HepG2 (cell line): ENCODE data around the gene SMAD2. TPM values are rescaled to one million over a fixed set of nuclear protein-coding genes. Genes with fewer than 3 reads are reported as not detected.

Source experiments
- ARNT2 ChIP-seq: sonication (generic); formaldehyde crosslinking; IDR thresholded peaks from 2 replicates; pipeline ENCODE4 v1.8.0; 2022; ENCODE audit warnings: mild to moderate bottlenecking, low read depth, missing genetic modification reagents, moderate library complexity
- ESRRA ChIP-seq: sonication (generic); formaldehyde crosslinking; IDR thresholded peaks from 2 replicates; pipeline ENCODE4 v1.5.1; 2020; ENCODE audit warnings: mild to moderate bottlenecking, low read depth, missing genetic modification reagents
- KDM3A ChIP-seq: IDR thresholded peaks from 2 replicates; pipeline ENCODE4 v1.6.1; 2018; ENCODE audit warnings: low read depth, missing compliant biosample characterization
- KDM4B ChIP-seq: sonication (generic); formaldehyde crosslinking; IDR thresholded peaks from 2 replicates; pipeline ENCODE4 v1.4.0; 2020; ENCODE audit warnings: missing genetic modification reagents
- KLF6 ChIP-seq: IDR thresholded peaks from 2 replicates; pipeline ENCODE4 v1.8.0; 2016; ENCODE audit warnings: missing biosample characterization, missing genetic modification reagents
- MAF1 ChIP-seq: sonication (generic); formaldehyde crosslinking; IDR thresholded peaks from 2 replicates; pipeline ENCODE4 v1.5.0; 2020; ENCODE audit warnings: missing genetic modification reagents, borderline replicate concordance
- PAWR ChIP-seq: sonication (generic); formaldehyde crosslinking; IDR thresholded peaks from 2 replicates; pipeline ENCODE4 v1.4.0; 2020; ENCODE audit warnings: missing genetic modification reagents, mild to moderate bottlenecking, borderline replicate concordance
- RXRA ChIP-seq: sonication (generic); formaldehyde crosslinking; IDR thresholded peaks from 2 replicates; pipeline ENCODE4 v1.5.1; 2020; ENCODE audit warnings: missing genetic modification reagents
- TAF1 ChIP-seq: sonication (generic); formaldehyde crosslinking; IDR thresholded peaks from 2 replicates; pipeline ENCODE4 v1.4.0; 2020; ENCODE audit warnings: missing genetic modification reagents
- ZBTB38 ChIP-seq: sonication (generic); formaldehyde crosslinking; IDR thresholded peaks from 2 replicates; pipeline ENCODE4 v1.5.1; 2020; ENCODE audit warnings: mild to moderate bottlenecking, missing genetic modification reagents
- ZMAT3 ChIP-seq: sonication (generic); formaldehyde crosslinking; conservative IDR thresholded peaks from 2 replicates; pipeline ENCODE4 v1.7.0; 2021; ENCODE audit warnings: missing genetic modification reagents
- ZMYM4 ChIP-seq: sonication (generic); formaldehyde crosslinking; IDR thresholded peaks from 2 replicates; pipeline ENCODE4 v1.8.1; 2023; ENCODE audit warnings: mild to moderate bottlenecking, missing genetic modification reagents
- ZNF605 ChIP-seq: sonication (generic); formaldehyde crosslinking; IDR thresholded peaks from 2 replicates; pipeline ENCODE4 v1.8.0; 2022; ENCODE audit warnings: mild to moderate bottlenecking, missing genetic modification reagents
- polyA plus RNA-seq, 8 experiments: library from polyadenylated mRNA; depleted of rRNA in 3 of 8; stranded (reverse) in 7 of 8; unstranded in 1 of 8; fragments of >200 nt; fragmentation: Illumina TruSeq in 4 of 8; extraction: Trizol in 4 of 8; gene quantifications; 2 replicates each; pipeline versions ENCODE4 v1.2.1 to v1.2.3, GENCODE V29; 2011 to 2016; ENCODE audit warnings: low read depth in 4 of 8, missing spikeins in 1 of 8, mixed read lengths in 1 of 8; ENCODE audit not compliant: insufficient read depth in 1 of 8
- total RNA-seq, 5 experiments: library from RNA; depleted of rRNA; stranded (reverse); fragments of >200 nt; fragmentation: Illumina TruSeq; extraction: Trizol; gene quantifications; 2 replicates each; pipeline ENCODE4 v1.2.3, GENCODE V29; 2016; ENCODE audit warnings: low read depth in 1 of 5
- TF ChIP-seq, protein P1 (sequence below): sonication (generic); formaldehyde crosslinking; IDR thresholded peaks from 2 replicates; pipeline ENCODE4 v1.4.0; 2020; ENCODE audit warnings: missing genetic modification reagents, mild to moderate bottlenecking, borderline replicate concordance
- TF ChIP-seq, protein P2 (sequence below): IDR thresholded peaks from 2 replicates; pipeline ENCODE4 v1.6.1; 2012; ENCODE audit warnings: inconsistent platforms
- TF ChIP-seq, protein P3 (sequence below), 2 experiments: IDR thresholded peaks; 2 replicates each; pipeline ENCODE4 v1.6.1; 2011 to 2012; ENCODE audit warnings: low read length in 2 of 2, borderline replicate concordance in 1 of 2, low read depth in 1 of 2, mild to moderate bottlenecking in 1 of 2, moderate library complexity in 1 of 2
- TF ChIP-seq, protein P4 (sequence below): sonication (generic); formaldehyde crosslinking; IDR thresholded peaks from 2 replicates; pipeline ENCODE4 v1.5.0; 2020; ENCODE audit warnings: missing genetic modification reagents
- TF ChIP-seq, protein P5 (sequence below): sonication (generic); formaldehyde crosslinking; IDR thresholded peaks from 2 replicates; pipeline ENCODE4 v1.5.1; 2020; ENCODE audit warnings: mild to moderate bottlenecking, missing genetic modification reagents, moderate library complexity

SMAD2 gene
- total and polyA plus RNA-seq, 2 of the 13 experiments (the other 11 are each of a cell fraction or from before 2014, with no cell fraction given), result 40.2 to 96.2 TPM

DNA sequence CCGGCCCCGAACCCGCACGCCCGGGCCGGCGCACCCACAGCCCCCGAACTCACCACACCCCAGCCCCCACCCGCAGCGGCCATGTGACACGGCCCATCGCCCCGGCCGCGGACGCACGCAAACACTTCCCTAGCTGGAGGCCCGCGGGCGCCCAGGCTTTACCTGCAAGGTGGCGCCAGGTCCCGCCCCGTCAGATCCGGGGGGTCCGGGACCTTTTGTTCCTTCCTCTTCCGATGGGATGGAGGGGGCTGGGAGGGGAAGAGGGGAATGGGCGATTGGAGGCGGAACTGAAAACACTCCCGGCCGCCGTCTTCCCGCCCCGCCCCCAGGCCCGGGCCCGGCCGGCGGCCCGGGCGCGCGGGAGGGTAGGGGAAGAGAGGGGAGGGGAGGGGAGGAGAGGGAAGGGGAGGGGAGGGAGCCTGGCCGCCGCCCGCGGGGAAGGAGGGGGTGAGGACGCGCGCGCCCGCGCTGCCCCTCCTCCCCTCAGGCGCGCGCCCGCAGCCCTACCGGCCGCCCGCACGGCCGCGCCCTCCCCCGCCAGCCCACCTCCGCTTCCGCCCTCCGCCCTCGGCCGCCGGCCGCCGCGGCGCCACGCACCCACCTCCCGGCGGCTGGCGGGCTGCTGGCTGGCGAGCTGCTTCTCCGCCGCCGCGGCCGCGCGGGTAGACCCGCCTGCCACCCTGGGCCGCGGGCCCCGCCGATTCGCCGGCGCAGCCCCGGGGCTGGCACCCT lies at the start of gene SMAD2 (continued):
- peak; percentile 75; the same call in 1 of the 2 replicates for TF ChIP-seq ZMAT3 (CRISPR knock-in tag)
- TF ChIP-seq TAF1 (CRISPR knock-in tag), result peak; percentile 32
- 0 out of 2 replicates have a peak, but pooled peaks have one; percentile 25 for TF ChIP-seq KDM3A (CRISPR knock-in tag)
- no peak for TF ChIP-seq ESRRA (CRISPR knock-in tag)
- TF ChIP-seq ARNT2 (CRISPR knock-in tag), result 0 out of 2 replicates have a peak, but pooled peaks have one; percentile 36
- TF ChIP-seq, protein P1, sequence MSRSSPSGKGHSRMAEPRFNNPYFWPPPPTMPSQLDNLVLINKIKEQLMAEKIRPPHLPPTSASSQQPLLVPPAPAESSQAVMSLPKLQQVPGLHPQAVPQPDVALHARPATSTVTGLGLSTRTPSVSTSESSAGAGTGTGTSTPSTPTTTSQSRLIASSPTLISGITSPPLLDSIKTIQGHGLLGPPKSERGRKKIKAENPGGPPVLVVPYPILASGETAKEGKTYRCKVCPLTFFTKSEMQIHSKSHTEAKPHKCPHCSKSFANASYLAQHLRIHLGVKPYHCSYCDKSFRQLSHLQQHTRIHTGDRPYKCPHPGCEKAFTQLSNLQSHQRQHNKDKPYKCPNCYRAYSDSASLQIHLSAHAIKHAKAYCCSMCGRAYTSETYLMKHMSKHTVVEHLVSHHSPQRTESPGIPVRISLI (CRISPR knock-in tag), result peak; percentile 41; the same call in 1 of the 2 replicates
- peak; percentile 48; the same call in 1 of the 2 replicates for TF ChIP-seq ZBTB38
- TF ChIP-seq, protein P2, sequence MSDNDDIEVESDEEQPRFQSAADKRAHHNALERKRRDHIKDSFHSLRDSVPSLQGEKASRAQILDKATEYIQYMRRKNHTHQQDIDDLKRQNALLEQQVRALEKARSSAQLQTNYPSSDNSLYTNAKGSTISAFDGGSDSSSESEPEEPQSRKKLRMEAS, result peak; percentile 62; the same call in 1 of the 2 replicates
- TF ChIP-seq PAWR (CRISPR knock-in tag), result no peak
- TF ChIP-seq RXRA (CRISPR knock-in tag), result 0 out of 2 replicates have a peak, but pooled peaks have one; percentile 18
- TF ChIP-seq, protein P3, sequence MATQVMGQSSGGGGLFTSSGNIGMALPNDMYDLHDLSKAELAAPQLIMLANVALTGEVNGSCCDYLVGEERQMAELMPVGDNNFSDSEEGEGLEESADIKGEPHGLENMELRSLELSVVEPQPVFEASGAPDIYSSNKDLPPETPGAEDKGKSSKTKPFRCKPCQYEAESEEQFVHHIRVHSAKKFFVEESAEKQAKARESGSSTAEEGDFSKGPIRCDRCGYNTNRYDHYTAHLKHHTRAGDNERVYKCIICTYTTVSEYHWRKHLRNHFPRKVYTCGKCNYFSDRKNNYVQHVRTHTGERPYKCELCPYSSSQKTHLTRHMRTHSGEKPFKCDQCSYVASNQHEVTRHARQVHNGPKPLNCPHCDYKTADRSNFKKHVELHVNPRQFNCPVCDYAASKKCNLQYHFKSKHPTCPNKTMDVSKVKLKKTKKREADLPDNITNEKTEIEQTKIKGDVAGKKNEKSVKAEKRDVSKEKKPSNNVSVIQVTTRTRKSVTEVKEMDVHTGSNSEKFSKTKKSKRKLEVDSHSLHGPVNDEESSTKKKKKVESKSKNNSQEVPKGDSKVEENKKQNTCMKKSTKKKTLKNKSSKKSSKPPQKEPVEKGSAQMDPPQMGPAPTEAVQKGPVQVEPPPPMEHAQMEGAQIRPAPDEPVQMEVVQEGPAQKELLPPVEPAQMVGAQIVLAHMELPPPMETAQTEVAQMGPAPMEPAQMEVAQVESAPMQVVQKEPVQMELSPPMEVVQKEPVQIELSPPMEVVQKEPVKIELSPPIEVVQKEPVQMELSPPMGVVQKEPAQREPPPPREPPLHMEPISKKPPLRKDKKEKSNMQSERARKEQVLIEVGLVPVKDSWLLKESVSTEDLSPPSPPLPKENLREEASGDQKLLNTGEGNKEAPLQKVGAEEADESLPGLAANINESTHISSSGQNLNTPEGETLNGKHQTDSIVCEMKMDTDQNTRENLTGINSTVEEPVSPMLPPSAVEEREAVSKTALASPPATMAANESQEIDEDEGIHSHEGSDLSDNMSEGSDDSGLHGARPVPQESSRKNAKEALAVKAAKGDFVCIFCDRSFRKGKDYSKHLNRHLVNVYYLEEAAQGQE (IDR thresholded peaks at IDR 0.05; ENCODE audit: borderline replicate concordance in 1 of 2, low read depth in 1 of 2, low read length in 2 of 2), result peak in 1 of 2 experiments; percentile 15; a peak in 1 of 4 replicates
- TF ChIP-seq, protein P4, sequence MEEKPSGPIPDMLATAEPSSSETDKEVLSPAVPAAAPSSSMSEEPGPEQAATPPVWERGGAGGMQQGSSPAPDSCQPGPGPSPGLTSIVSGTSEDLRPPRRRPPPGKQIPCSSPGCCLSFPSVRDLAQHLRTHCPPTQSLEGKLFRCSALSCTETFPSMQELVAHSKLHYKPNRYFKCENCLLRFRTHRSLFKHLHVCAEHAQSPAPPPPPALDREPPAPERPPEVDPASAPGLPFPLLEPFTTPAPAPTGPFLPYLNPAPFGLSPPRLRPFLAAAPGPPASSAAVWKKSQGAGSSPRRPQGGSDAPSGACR (CRISPR knock-in tag), result peak; percentile 36; the same call in 1 of the 2 replicates
- TF ChIP-seq KLF6 (CRISPR knock-in tag), result peak; percentile 70; the same call in 1 of the 2 replicates
- TF ChIP-seq KDM4B (CRISPR knock-in tag), result no peak
- peak; percentile 50; the same call in 1 of the 2 replicates for TF ChIP-seq ZMYM4
- TF ChIP-seq, protein P5, sequence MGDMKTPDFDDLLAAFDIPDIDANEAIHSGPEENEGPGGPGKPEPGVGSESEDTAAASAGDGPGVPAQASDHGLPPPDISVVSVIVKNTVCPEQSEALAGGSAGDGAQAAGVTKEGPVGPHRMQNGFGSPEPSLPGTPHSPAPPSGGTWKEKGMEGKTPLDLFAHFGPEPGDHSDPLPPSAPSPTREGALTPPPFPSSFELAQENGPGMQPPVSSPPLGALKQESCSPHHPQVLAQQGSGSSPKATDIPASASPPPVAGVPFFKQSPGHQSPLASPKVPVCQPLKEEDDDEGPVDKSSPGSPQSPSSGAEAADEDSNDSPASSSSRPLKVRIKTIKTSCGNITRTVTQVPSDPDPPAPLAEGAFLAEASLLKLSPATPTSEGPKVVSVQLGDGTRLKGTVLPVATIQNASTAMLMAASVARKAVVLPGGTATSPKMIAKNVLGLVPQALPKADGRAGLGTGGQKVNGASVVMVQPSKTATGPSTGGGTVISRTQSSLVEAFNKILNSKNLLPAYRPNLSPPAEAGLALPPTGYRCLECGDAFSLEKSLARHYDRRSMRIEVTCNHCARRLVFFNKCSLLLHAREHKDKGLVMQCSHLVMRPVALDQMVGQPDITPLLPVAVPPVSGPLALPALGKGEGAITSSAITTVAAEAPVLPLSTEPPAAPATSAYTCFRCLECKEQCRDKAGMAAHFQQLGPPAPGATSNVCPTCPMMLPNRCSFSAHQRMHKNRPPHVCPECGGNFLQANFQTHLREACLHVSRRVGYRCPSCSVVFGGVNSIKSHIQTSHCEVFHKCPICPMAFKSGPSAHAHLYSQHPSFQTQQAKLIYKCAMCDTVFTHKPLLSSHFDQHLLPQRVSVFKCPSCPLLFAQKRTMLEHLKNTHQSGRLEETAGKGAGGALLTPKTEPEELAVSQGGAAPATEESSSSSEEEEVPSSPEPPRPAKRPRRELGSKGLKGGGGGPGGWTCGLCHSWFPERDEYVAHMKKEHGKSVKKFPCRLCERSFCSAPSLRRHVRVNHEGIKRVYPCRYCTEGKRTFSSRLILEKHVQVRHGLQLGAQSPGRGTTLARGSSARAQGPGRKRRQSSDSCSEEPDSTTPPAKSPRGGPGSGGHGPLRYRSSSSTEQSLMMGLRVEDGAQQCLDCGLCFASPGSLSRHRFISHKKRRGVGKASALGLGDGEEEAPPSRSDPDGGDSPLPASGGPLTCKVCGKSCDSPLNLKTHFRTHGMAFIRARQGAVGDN (CRISPR knock-in tag), result peak; percentile 71
- TF ChIP-seq ZNF605 (CRISPR knock-in tag), result peak; percentile 55; the same call in 1 of the 2 replicates
- 0 out of 2 replicates have a peak, but pooled peaks have one; percentile 63 for TF ChIP-seq MAF1 (CRISPR knock-in tag)
